A549 (cell line): Measurements from ENCODE around the gene FGF1. TPM values are rescaled to one million over a fixed set of nuclear protein-coding genes. Genes with fewer than 3 reads are reported as not detected.

Source experiments
- ATAC-seq, 2 experiments: fragments of 200-7000 bp in 1 of 2; fragments of >200 bp in 1 of 2; cut with Nextera tagmentation in 1 of 2; cut with Tn5 transposase in 1 of 2; 3 replicates each; pipeline versions ENCODE4 v1.8.0 to v1.9.1; 2018 to 2020; ENCODE audit warnings: mild to moderate bottlenecking in 1 of 2, moderate library complexity in 1 of 2
- CTCF ChIA-PET: fragments of 300-600 bp; sonication (Branson Sonifier 250); formaldehyde crosslinking; extraction: SDS; loops from one replicate; lab custom pipeline; 2021; ENCODE audit warnings: antibody characterized with exemption, inconsistent platforms; lab: Yijun Ruan, JAX
- POLR2A ChIA-PET: fragments of 350-600 bp; formaldehyde crosslinking; extraction: SDS; loops from one replicate; lab custom pipeline; 2021; ENCODE audit warnings: antibody characterized with exemption, inconsistent platforms; lab: Yijun Ruan, JAX
- DNase-seq, 2 experiments: peaks; one replicate each; pipeline versions ENCODE4 v3.0.0 to v3.0.0-alpha.2; 2011 to 2016; ENCODE audit warnings: low read depth in 1 of 2, low spot score in 1 of 2
- FAIRE-seq: peaks from 2 replicates; lab custom pipeline; 2011; peaks lifted over from hg19 to GRCh38; lab: Jason Lieb, UNC
- H3K27ac ChIP-seq, 2 experiments: fragments of >200 bp; sonication (Bioruptor Twin); formaldehyde crosslinking; 3 replicates each; pipeline ENCODE4 v1.5.1; 2016 to 2017
- H3K4me1 ChIP-seq: fragments of >200 bp; sonication (Bioruptor Twin); formaldehyde crosslinking; 3 replicates; pipeline ENCODE4 v1.6.1; 2016
- H3K4me2 ChIP-seq: fragments of >200 bp; sonication (Bioruptor Twin); formaldehyde crosslinking; 3 replicates; pipeline ENCODE4 v1.6.1; 2016
- H3K4me3 ChIP-seq: fragments of >200 bp; sonication (Bioruptor Twin); formaldehyde crosslinking; 3 replicates; pipeline ENCODE4 v1.5.1; 2016
- H3K9me3 ChIP-seq: fragments of >200 bp; sonication (Bioruptor Twin); formaldehyde crosslinking; 3 replicates; pipeline ENCODE4 v1.6.1; 2016
- CBX8 ChIP-seq: fragments of 200-600 bp; sonication (generic); IDR thresholded peaks from 2 replicates; pipeline ENCODE4 v1.6.1; 2016
- CHD2 ChIP-seq: fragments of 150-350 bp; IDR thresholded peaks from 2 replicates; pipeline ENCODE4 v1.6.1; 2014; ENCODE audit warnings: low read length; ENCODE audit not compliant: partially characterized antibody
- CHD4 ChIP-seq: fragments of 200-600 bp; sonication (generic); IDR thresholded peaks from 2 replicates; pipeline ENCODE4 v1.6.1; 2016; ENCODE audit warnings: antibody characterized with exemption, mild to moderate bottlenecking, borderline replicate concordance
- CTCF ChIP-seq: fragments of >200 bp; sonication (Bioruptor Twin); formaldehyde crosslinking; IDR thresholded peaks from 3 replicates; pipeline ENCODE4 v1.5.1; 2016
- E2F6 ChIP-seq: IDR thresholded peaks from 2 replicates; pipeline ENCODE4 v1.6.1; 2012; ENCODE audit warnings: low read depth, borderline replicate concordance
- EHF ChIP-seq: fragments of 250-450 bp; sonication (Bioruptor Pico); IDR thresholded peaks from 2 replicates; pipeline ENCODE4 v1.5.0; 2020; ENCODE audit warnings: mild to moderate bottlenecking
- EHMT2 ChIP-seq: fragments of 200-600 bp; sonication (generic); IDR thresholded peaks from 2 replicates; pipeline ENCODE4 v1.6.1; 2016; ENCODE audit warnings: antibody characterized with exemption, low read depth, mild to moderate bottlenecking, moderate library complexity
- EP300 ChIP-seq, 2 experiments: fragments of >200 bp; sonication (Bioruptor Twin); formaldehyde crosslinking; IDR thresholded peaks; 2 replicates in 1 of 2; 3 replicates in 1 of 2; pipeline ENCODE4 v1.6.1; 2016 to 2017
- ESRRA ChIP-seq: fragments of 150-350 bp; IDR thresholded peaks from 2 replicates; pipeline ENCODE4 v1.6.1; 2014; ENCODE audit warnings: mild to moderate bottlenecking, low read length, borderline replicate concordance
- FOXS1 ChIP-seq: fragments of 250-450 bp; sonication (Bioruptor Pico); IDR thresholded peaks from 2 replicates; pipeline ENCODE4 v1.5.0; 2020; ENCODE audit warnings: mild to moderate bottlenecking, moderate library complexity
- HES2 ChIP-seq: fragments of >200 bp; sonication (Bioruptor Twin); formaldehyde crosslinking; IDR thresholded peaks from 2 replicates; pipeline ENCODE4 v1.6.1; 2016
- HOXA7 ChIP-seq: fragments of 250-450 bp; sonication (Bioruptor Pico); IDR thresholded peaks from 2 replicates; pipeline ENCODE4 v1.5.0; 2020; ENCODE audit warnings: mild to moderate bottlenecking, moderate library complexity
- HOXB13 ChIP-seq: fragments of 250-450 bp; sonication (Bioruptor Pico); IDR thresholded peaks from 2 replicates; pipeline ENCODE4 v1.5.0; 2020; ENCODE audit warnings: low read depth, mild to moderate bottlenecking, moderate library complexity
- JUNB ChIP-seq: fragments of >200 bp; sonication (Bioruptor Twin); formaldehyde crosslinking; IDR thresholded peaks from 2 replicates; pipeline ENCODE4 v1.6.1; 2016
- MAFK ChIP-seq: fragments of 450-650 bp; IDR thresholded peaks from 2 replicates; pipeline ENCODE4 v1.6.1; 2014; ENCODE audit not compliant: partially characterized antibody
- MYC ChIP-seq: IDR thresholded peaks from 2 replicates; pipeline ENCODE4 v1.6.1; 2012; ENCODE audit warnings: mild to moderate bottlenecking, inconsistent platforms, low read length, improper control_type of control experiment, borderline replicate concordance
- NPAS2 ChIP-seq: fragments of 250-450 bp; sonication (Bioruptor Pico); IDR thresholded peaks from 2 replicates; pipeline ENCODE4 v1.8.0; 2022; ENCODE audit warnings: mild to moderate bottlenecking, moderate library complexity, borderline replicate concordance
- PHF8 ChIP-seq: fragments of 200-600 bp; sonication (generic); IDR thresholded peaks from 2 replicates; pipeline ENCODE4 v1.6.1; 2016; ENCODE audit warnings: low read depth, mild to moderate bottlenecking, antibody characterized with exemption, moderate library complexity, borderline replicate concordance
- POLR2A ChIP-seq: IDR thresholded peaks from 2 replicates; pipeline ENCODE4 v1.6.1; 2012; ENCODE audit warnings: mild to moderate bottlenecking, low read length
- RAD21 ChIP-seq, 2 experiments: fragments of >200 bp in 1 of 2; sonication (Bioruptor Twin) in 1 of 2; formaldehyde crosslinking in 1 of 2; IDR thresholded peaks in 1 of 2; conservative IDR thresholded peaks in 1 of 2; 2 replicates in 1 of 2; 3 replicates in 1 of 2; pipeline ENCODE4 v1.6.1; 2012 to 2018; ENCODE audit warnings: inconsistent platforms in 1 of 2
- RFX5 ChIP-seq: fragments of 450-650 bp; IDR thresholded peaks from 2 replicates; pipeline ENCODE4 v1.7.1; 2014; ENCODE audit warnings: antibody characterized with exemption, mild to moderate bottlenecking, moderate library complexity
- TFCP2L1 ChIP-seq: fragments of 250-450 bp; sonication (Bioruptor Pico); IDR thresholded peaks from 2 replicates; pipeline ENCODE4 v1.5.0; 2021; ENCODE audit warnings: mild to moderate bottlenecking
- TP53 ChIP-seq: fragments of 250-450 bp; sonication (Bioruptor Pico); IDR thresholded peaks from 2 replicates; pipeline ENCODE4 v1.5.0; 2021; ENCODE audit warnings: mild to moderate bottlenecking, moderate library complexity
- USF2 ChIP-seq: fragments of 450-650 bp; IDR thresholded peaks from 2 replicates; pipeline ENCODE4 v1.6.1; 2014; ENCODE audit warnings: antibody characterized with exemption
- ZFP36 ChIP-seq: fragments of 450-650 bp; IDR thresholded peaks from 2 replicates; pipeline ENCODE4 v1.6.1; 2014; ENCODE audit warnings: borderline replicate concordance; ENCODE audit not compliant: partially characterized antibody
- WGBS: methylation state at CpG from one replicate; pipeline ENCODE4 v1.1.6; 2017; ENCODE audit errors: missing lambda C conversion rate; 5-methylcytosine and 5-hydroxymethylcytosine counted together
- polyA plus RNA-seq, 4 experiments: library from polyadenylated mRNA; depleted of rRNA in 3 of 4; stranded (reverse); fragments of >200 nt; fragmentation: RNase III in 1 of 4; extraction: RNeasy Plus Mini Kit Qiagen cat#74134 plus additional on column Dnase treatment in 1 of 4; gene quantifications; 2 replicates in 3 of 4; 3 replicates in 1 of 4; pipeline ENCODE4 v1.2.3, GENCODE V29; 2011 to 2017

Gene FGF1
- polyA plus RNA-seq, 2 of the 4 experiments (the other 2 are of a cell fraction), result 0.05 to 0.40 TPM

GRCh38 chr5:142669477-142669876, 16.4 kb downstream of the FGF1 start:
- no peak for FAIRE-seq
- POLR2A ChIA-PET, result no interaction called here
- CTCF ChIA-PET, result interaction anchor here (0.8 to 7.4 kb wide), 9 partner anchors 9 to 211 kb away, joined by 3 to 68 read pairs (median 10); no protein-coding TSS in a partner anchor
- peaks cover 4% of the 10 kb centered on the region; the same call in 1 of the 3 replicates for H3K4me1 ChIP-seq
- H3K4me3 ChIP-seq, result no peak overlapping the region
- no peak overlapping the region for H3K4me2 ChIP-seq
- H3K9me3 ChIP-seq, result no peaks in the 10 kb centered on the region
- no peak for TF ChIP-seq FOXS1 (CRISPR knock-in tag)
- DNase-seq, result no peak
- WGBS, result 75% methylated on average over 12 of the region's 12 CpGs
- H3K27ac ChIP-seq, result no peak overlapping the region
- ATAC-seq, result no peak

GRCh38 chr5:142668336-142668735, 17.6 kb downstream of the FGF1 start:
- ChIA-PET CTCF (interaction anchor here (0.6 to 7.4 kb wide), 14 partner anchors 9 to 219 kb away, joined by 3 to 68 read pairs (median 6); partner anchors contain the start of genes ARHGAP26 and FGF1), POLR2A (no interaction called here)
- no peak overlapping the region for H3K4me3 ChIP-seq
- FAIRE-seq (no peak), DNase-seq (no peak), ATAC-seq (no peak)
- no peak overlapping the region for H3K4me2 ChIP-seq
- H3K27ac ChIP-seq, result no peak overlapping the region
- no peaks in the 10 kb centered on the region for H3K9me3 ChIP-seq
- peaks cover 4% of the 10 kb centered on the region; the same call in 1 of the 3 replicates for H3K4me1 ChIP-seq
- TF ChIP-seq TFCP2L1 (CRISPR knock-in tag) (no peak), POLR2A (no peak), CTCF (no peak), JUNB (no peak), RAD21 (conservative IDR thresholded peaks at IDR 0.05 in 1 of 2, IDR thresholded peaks at IDR 0.05 in 1 of 2) (no peak), E2F6 (no peak), PHF8 (no peak), USF2 (no peak), CHD4 (no peak), CBX8 (no peak), HOXA7 (CRISPR knock-in tag) (no peak), ESRRA (no peak), EHMT2 (no peak), HES2 (no peak), HOXB13 (no peak)
- WGBS, result 72% methylated on average over 6 of the region's 6 CpGs

GRCh38 chr5:142667831-142668230, 18.1 kb downstream of the FGF1 start:
- ATAC-seq, result no peak
- no peak for FAIRE-seq
- 88% methylated on average over 5 of the region's 6 CpGs for WGBS
- CTCF ChIA-PET, result interaction anchor here (0.8 to 7.4 kb wide), 8 partner anchors 9 to 57 kb away, joined by 3 to 68 read pairs (median 10); partner anchors contain the start of gene FGF1
- TF ChIP-seq CHD2, result no peak
- TF ChIP-seq EHMT2, result no peak
- TF ChIP-seq ZFP36, result no peak
- TF ChIP-seq EP300 (IDR thresholded peaks at IDR 0.05), result no peak
- no peak for TF ChIP-seq TP53 (CRISPR knock-in tag)
- TF ChIP-seq MAFK, result no peak
- no peak for TF ChIP-seq NPAS2 (CRISPR knock-in tag)
- TF ChIP-seq RFX5, result no peak
- no peak for TF ChIP-seq MYC
- no peak for TF ChIP-seq RAD21 (conservative IDR thresholded peaks at IDR 0.05 in 1 of 2, IDR thresholded peaks at IDR 0.05 in 1 of 2)
- no peak for TF ChIP-seq EHF (CRISPR knock-in tag)
- TF ChIP-seq POLR2A, result no peak
- no peak overlapping the region for H3K27ac ChIP-seq
- DNase-seq, result no peak
- no peak overlapping the region for H3K4me2 ChIP-seq
- H3K4me1 ChIP-seq, result peaks cover 4% of the 10 kb centered on the region; the same call in 1 of the 3 replicates
- H3K9me3 ChIP-seq, result no peaks in the 10 kb centered on the region
- POLR2A ChIA-PET, result no interaction called here
- no peak overlapping the region for H3K4me3 ChIP-seq
